ENCODE results near the gene PDGFRB.

PDGFRB gene

DNA sequence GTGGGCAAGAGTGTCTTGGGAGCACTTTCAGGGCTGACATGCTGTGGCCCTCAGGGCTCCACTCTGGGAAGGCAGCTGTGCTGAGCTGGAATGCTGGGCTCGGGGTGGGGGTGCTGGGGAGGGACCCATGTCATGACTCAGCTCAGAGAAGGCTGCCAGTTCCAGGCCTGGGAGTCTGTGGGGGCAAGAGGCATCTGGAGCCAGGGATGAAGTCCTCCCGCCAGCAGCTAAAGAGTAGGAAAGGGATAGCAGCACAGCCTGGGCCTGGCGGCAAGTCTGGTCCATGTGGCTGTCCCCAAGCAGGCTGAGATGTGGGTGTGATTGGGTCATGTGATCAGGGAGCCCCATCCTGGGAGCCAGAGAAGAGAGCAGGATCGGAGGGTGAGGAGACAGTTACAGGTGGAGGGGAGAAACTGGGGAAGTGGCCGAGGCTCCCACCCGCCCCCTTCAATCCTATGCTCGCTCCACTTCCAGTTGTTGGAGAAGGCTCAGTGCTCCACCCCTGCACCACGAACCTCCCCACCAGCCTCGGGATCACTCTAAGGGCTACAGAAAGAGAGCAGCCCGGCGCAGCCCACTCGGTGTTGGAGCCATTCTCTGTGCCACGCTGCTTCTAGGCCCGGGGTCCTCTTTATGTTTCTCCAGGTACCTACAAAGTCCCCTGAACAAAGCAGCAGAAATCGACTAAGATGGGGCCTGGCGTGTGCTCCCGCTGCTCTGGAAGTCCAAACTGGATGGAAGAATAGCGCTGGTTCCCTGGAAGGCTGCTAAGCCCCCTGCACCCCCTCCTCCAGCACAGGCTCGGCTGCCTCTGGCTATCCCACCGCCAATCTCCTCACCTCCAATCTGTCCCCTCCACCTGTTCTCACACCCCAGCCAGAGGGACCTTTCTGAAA lies 12.0 kb downstream of the PDGFRB start:
- no peak for DNase-seq

DNA sequence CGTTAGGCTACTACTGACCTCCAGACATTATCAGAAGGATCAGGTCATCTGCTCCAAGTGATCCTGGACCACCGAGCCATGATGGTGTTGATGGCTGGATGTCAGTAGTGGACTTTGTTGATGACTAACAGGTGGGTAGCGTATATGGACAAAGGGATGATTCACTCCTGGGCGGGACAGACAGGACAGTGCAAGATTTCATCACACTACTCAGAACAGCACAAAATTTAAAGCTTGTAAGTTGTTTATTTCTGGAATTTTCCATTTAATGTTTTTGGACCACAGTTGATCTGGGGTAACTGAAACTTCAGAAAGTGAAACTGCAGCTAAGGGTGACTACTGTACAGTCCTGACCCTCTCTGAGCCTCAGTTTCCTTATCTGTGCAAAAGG lies 12.7 kb downstream of the PDGFRB start:
- no peak for DNase-seq

DNA sequence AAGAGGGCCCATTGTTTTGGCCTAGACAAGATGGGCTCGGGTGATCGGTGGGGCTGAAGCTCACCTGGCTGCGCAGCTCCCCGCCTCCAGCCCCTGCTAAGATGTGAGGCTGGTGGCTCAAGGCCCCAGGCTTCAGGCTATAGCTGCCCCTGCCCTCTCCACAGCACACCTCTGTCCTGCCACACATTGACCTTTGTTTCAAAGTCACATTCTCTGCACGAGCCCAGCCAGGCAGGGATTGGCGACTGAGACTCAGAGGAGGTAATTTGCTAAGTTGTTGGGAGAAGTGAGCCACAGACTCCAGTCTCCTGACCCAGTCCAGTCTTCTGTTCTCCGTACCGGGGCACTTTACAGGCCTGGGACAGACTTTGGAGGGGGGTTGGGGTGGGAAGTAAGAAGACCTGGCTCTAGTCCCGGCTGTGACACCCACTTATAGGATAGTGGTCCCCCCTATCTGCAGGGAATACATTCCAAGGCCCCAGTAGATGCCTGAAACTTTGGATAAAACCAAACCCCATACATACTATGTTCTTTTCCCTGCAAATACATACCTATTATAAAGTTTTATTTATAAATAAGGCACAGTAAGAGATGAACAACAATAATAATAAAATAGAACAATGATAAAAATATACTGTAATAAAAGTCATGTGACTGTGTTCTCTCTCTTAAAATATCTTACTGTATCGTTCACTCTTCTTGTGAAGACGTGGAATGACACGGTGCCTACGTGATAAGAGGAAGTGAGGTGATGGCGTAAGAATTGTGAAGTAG lies 13.3 kb downstream of the PDGFRB start:
- no peak for DNase-seq

DNA sequence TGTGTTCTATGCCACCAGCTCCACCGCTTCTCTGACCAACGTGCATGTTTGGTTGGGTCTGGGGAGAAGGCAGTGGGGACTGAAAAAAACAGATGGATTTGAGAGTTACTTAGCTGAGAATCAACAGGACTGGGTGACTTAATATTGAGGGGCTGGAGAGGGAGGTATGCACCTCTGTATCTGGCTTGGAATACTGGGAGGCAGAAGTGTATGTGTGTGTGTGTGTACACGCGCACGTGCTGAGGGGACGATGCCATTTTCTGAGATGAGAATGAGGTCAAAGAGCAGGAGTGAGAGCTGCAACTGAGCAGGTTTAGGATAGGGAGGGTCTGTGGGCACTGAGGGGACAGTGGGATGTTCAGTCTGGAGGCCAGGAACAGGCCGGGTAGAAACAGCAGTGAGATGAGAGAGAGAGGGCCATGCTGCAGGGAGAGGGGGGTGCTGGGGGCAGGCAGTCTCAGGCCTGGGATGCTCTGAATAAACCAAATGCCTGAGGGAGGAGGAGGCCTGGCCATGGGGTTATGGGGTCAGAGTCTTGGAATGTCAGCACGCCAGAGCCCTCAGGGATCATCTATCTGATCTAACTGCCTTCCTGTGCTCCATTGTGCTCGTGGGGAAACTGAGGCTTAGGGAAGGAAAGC lies 14.0 kb downstream of the PDGFRB start:
- DNase-seq: no peak

DNA sequence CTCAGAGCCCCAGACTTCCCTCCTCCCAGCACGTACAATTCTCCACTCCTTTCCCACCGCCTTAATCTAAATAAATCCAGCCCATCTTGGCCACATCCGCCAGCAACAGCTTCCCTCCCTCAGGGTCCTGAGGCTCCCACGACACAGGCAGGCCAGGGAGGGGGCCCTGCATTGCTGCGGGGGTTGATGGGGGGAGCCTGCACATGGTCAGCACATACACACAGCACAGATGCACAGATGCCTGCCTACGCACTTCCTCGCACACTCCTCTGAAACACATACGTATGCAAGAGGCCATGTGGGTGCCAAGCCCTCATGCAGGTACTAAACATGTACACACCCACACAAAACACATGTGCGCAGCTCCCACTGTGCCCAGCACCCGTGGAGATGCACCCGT lies 14.8 kb downstream of the PDGFRB start:
- DNase-seq: no peak

DNA sequence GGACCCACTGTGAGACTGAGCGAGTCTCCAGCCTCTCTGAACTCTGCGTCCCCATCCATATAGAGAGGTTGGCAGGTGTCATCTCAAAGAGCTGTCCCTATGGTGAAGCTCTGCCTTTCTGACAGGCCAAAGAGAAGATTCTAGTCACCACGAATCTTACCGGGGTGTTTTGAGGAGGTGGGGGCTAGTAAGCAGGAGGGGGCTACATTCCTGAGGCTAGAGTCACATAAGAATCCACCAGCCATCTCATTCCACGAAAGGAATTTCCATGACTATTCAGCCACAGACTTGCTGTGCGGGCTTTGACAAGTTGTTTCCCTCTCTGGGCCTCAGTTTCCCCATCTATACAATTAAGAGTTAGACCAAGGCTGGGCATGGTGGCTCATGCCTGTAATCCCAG lies 16.3 kb downstream of the PDGFRB start:
- no peak for DNase-seq

DNA sequence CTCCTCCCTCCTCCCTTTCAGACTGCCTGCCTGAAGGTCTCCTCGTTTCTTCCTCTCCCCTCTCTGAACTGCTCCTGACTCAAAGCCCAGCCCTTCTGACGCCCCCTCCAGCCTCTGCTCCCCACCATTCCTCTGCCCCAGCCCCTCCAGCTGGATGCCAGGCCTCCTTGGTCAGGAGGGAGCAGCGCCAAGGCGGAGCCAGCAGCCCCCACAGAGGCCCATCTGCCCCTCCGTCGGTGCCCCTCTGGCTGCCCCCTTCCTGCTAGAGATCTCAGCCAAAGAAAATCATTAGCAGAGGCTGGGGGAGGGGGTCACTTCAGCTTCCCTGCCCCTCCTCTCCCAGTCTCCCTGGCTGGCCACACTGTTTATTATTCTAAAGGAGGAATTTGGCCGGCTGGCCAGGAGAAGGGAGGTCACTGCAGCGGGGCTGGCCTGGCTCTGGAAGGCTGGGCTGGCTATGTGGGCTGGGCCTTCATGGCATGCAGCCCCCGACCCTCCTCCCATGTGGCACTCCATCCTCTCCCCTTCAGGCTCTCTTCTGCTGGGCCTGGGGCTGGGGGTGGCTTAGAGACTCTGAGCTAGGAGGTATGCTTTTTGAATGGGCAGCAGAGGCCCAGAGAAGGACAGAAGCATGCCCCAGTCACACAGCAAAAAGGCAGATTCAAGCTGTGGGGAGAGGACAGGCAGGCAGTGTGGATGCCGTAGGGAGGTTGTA lies 16.9 kb downstream of the PDGFRB start:
- no peak for DNase-seq

DNA sequence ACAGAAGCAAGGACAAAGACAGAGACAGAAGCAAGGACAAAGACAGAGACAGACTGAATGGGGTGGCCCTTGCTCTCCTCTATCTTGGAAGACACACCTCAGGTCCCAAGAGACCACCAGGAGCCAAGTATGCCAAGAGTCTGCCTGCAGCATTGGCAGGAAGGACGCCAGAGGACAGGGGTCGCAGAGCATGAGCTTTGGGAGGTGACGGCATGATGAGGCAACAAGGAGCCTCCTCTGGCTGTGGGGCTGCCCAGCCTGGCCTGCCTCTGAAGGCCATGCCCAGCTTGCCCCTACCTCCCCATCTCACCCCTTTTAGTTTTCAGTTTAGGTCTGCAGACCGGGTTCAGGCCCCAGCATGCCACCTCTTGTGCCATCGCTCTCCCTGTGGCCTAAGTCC lies 17.6 kb downstream of the PDGFRB start:
- no peak for DNase-seq

DNA sequence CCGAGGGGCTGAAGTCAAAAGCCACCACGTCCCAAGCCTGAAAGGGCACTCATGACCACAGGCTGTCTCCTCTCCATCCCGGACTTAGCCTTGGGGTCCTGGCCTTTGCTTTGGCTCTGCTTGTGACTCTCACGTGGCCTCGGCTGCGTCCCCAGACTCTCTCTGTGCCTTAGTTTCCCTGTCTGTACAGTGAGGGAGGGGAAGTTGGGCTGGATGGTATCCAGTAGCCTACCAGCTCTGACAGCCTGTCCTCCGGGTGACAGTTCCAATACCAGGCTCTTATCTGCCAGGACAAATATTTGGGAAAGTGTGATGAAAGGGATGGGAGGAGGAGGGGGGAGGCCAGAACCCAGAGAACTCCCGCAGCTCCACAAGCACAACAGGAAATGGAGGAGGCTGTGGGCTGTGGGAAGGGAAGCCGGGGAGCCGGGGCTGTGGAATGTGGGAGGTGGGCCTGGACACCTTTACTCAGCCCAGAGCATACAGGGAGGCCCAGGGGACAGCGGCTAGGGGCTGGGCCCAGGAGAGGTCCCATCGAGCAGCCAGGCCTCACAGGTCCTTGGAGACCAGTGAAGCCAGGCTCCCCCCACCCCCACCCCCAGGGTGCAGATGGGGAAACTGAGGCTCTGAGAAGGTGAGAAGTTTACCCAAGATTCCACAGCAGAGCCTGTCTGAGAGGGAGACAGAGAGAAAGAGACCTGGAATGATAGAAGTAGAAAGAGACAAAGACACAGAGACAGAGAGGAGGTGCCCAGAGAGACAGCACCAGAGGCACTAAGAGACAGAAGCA lies 18.3 kb downstream of the PDGFRB start:
- no peak for DNase-seq

DNA sequence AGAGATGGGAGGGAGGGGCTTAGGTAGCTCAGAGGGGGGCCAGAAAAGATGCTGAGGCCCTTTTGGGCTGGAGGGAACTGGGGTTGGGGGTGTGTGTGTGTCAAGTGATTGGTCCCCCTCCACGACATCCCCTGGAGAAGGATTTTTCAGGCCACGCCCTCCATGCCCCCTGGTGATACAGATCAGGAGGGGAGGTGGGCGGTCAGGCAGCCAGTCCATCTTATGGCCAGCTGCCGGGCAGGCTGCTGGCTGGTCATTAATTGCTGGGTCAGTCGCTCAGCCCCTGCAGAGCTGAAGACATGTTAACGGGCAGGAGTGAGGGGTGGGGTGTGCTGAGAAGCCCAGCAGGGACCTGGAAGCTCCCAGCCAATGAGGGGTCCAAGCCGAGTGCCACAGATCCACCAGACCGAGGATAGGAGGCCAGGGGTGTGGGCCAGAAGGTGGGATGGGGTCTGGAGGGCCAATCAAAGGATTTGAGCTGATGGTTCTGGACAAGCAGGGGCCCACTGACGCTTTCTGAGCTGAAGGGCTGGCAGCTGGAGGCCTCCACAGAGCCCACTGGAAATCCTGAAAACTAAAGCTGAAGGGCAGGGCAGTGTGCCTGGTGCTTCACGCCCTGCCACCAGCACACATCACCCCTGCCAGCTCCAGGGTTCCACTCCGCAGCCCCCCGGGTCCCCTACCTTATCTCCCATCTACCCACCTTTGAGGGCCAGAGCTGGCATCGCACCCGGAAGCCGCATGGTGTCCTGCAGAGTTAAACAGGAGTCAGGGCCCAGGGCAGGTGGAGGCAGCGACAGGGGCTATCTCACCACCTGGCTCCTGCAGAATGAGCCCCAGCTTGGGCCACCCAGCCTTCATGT lies 19.1 kb downstream of the PDGFRB start:
- DNase-seq: no peak

DNA sequence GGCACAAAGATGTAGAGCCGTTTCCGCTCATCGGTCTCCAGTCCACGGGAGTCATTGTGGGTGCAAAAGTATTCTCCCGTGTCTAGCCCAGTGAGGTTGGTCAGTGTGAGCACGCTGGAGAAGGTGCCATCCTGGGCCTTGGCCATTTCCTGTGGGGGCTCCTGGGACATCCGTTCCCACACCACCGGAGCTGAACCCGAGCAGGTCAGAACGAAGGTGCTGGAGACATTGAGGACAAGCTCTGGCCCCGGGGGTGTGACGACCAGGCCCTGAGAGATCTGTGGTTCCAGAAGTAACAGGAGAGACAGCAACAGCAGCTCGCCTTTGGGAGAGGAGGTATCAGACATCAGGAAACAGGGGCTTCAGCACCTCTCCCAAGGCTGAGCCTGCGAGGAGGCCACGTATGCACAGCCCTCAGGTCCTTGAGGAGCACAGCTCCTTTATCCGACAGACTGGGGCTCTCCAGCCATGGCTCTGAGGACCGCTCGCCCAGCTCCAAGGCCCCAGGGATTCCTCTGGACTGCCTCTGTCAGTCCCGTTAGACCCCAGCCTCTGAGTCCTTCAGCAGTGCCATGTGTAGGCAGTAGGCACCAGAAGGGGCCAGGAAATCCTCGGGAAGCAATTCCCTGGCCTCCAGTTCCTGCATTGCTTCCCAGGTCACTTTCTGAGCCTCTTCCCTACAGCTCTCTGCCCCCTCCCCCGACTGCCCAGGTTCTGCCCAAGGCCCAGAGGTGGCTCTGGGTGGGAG lies 19.9 kb downstream of the PDGFRB start:
- DNase-seq: no peak

DNA sequence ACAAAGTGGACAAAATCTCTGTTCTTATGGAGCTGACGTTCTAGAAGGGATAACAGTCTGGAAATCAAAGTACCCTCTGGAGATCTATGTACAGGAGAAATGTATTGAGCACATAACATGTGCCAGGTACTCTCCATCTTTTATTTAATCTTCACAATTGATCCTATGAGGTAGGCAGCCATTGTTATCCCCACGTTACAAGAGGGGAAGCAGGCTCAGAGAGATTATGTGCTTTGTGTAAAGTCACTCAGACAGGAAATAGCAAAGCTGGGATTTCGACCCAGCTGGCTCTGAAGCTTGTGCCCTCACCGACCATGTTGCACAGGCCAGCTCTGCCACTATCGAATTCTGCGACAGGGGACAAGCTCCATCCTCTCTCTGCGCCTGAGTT lies 21.5 kb downstream of the PDGFRB start:
- no peak for DNase-seq

DNA sequence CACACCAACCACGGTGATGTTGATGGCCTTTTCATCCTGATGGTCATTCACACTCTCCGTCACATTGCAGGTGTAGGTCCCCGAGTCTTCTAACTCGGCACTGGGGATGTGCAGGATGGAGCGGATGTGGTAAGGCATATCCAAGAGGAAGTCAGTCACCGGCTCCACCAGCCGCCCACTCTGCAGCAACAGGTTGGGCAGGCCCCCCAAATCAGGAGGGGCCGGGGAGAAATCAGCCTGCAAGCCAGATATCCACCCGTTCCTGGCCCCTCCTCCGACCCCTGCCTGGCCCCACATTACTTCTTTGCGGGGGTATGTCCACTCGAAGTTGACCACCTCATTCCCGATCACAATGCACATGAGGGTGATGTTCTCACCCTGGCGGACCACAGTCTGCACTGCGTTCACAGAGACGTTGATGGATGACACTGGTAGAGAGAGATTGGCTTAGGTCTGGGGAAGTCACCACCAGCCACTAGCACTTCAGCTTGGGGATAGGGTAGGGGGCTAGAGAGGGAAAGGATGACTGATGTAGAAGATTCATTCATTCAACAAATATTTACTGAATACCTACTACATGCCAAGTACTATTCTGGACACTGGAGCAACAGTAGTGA lies 22.0 kb downstream of the PDGFRB start:
- no peak for DNase-seq

DNA sequence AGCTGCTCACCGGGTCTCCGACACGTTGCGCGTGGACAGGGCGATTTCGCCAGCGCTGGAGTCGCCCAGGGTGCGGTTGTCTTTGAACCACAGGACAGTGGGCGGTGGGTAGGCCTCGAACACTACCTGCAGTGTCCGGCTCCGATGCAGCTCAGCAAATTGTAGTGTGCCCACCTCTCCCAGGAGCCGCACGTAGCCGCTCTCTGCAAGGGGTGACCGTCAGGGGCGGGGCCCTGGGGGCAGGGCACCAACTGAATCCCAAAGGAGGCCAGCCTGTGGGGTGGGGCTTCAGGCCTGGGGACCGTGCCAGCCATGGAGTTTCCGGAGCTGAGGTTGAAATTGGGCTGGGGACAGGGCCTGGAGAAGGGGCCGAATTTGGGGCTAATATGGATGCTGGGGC lies 22.9 kb downstream of the PDGFRB start:
- DNase-seq: no peak

DNA sequence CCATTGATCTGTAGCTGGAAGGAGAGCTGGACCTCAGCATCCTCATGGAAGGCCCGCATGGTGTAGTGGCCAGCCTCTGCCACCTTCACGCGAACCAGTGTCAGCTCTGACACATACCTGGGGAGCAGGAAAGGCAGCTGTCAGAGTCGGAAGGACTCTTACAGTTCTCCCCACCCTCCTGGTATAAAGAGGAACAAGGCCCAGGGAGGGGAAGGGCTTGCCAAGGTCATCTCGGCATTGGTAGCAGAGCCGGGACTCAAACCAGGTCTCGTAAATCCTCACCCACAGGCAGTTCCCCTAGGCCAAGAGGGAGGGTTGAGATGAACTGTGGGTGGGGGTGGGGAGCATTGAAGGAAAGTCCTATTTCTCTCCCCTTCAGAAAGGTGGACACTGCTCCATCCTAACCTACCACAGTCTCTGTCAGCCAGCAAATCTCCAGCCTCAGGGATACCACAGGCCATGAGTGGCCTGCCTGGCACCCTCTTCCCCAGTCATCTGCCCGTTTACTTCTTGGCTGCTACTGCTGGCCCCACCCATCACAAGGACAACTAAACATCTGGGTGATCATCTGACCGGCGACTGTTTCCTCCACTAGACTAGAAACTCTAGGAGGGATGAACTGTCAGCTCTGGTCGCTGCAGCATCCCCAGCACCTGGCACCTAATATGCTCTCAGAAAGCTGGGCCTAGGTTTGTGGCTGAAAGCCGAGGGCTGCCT lies 23.5 kb downstream of the PDGFRB start:
- DNase-seq: no peak

DNA sequence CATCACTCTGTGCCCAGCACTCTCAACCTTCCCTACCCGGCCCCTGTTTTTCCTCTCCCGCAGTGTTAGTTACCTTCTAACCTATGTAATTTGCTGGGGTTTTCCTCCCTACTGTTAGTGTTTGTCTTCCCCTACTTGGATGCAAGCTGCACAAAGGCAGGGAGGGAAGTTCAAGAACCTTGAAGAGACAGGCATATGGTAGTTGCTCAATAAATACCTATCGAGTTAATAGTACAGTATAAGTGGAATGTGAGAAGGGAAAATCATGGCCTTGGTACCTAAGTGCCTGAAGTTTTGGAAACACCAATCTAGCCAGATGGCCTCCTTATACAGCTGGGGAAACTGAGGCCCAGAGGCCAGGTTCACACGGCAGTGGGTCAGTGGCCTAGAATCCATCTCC lies 24.2 kb downstream of the PDGFRB start:
- DNase-seq: no peak

DNA sequence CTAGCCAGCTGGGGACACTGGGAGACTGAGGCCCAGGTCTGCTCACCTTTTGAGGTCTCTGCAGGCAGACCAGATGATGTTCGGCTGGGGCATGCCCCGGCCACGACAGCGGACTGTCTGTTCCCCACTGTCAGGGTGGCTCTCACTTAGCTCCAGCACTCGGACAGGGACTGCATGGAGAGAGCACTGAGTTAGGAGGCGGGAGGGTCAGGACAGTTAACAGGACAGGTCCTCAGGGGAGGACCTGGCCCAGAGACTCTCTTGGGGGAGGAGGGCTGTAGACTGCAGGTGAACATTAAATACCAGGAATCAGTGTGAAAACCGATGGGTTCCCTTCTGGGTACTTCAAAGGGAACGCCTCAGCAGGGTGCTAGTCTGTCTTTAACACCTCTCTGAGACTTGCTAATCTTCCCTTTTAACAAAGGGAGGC lies 25.1 kb downstream of the PDGFRB start:
- DNase-seq: no peak

DNA sequence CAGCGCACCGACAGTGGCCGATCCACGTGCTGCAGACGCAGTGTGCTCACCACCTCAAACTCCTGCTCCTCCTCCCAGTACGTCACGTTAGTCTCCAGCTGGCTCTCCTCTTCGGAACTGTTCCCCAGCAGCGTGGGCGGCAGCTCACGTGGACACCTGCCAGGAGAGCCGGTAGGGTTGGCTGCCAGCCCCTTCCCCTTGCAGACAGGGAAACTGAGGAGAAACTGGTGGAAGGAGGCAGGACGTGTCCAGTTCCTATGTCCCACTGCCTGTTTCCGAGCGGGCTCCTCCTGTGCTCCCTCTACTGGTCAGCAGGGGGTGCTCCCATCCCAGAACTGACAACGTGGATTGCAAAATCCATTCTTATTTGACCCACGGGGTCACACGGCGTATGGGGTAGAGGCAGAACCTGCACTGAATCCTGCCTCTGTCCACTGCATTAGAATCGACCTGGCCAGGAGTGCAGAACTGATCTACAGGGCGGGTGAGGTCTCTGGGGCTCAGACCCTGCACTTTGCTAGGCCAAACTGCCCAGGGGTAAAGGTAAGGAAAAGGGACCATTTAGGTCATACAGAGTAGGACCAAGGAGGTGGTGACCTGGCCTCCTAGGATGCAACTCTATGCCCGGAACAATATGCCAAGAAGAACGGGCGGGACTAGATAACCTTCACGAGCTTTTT lies 25.7 kb downstream of the PDGFRB start:
- DNase-seq: no peak

DNA sequence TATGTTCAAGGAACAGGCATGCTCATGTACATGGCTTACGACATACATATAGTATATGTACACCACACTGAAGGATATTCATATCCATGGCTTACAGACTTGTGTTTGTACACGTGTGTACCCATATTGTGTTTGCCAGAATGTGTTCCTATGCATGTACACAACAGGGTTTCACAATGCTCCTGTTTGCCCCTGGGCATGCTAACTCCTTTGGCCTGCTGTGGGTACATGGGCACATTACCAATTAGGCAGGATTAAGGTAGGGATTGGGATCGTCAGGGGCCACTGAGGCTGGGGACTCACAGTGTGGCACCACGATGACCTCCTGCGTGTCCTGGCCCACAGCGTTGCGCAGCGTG lies 26.2 kb downstream of the PDGFRB start:
- no peak for DNase-seq

Data from activated CD4-positive, alpha-beta T cell treated with anti-CD3 and anti-CD28 coated beads for 1 hour (primary cell).